ENCODE measurements around the gene LRRC73.

The LRRC73 gene

DNA sequence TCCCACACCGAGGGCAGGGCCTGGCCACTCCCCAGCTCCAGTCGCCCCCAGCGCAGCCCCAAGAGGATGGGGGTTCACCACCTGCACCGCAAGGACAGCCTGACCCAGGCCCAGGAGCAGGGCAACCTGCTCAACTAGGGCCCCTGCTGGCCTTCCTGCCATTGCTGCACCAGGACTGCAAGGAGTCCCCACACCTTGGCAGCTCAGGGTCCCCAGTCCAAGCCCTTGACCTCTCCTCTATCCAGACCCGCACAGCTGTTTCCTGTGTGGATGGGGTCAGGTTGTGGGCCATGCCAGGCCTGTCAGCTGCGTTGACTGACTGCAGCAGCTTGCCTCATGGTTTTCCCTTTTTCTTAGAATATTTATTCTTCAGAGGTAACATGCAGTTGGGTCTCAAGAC is 4.4 kb downstream of the LRRC73 start:
- CTCF ChIA-PET, result interaction anchor here (0.6 to 8.5 kb wide), 28 partner anchors 10 to 605 kb away, joined by 3 to 142 read pairs (median 7); partner anchors contain the start of genes ABCC10, DLK2, POLR1C and YIPF3
- no peak for TF ChIP-seq BCL6B (tag by site-specific recombination; IDR thresholded peaks at IDR 0.05)
- no peaks in the 10 kb centered on the region for H3K4me1 ChIP-seq (ENCODE audit: control insufficient read depth, insufficient read depth, low read length)
- POLR2A ChIA-PET, result interaction anchor here (1.1 to 3.3 kb wide), 5 partner anchors 9 to 78 kb away, joined by 3 to 14 read pairs (median 3); partner anchors contain the start of genes ABCC10, POLR1C and YIPF3
- H3K36me3 ChIP-seq (ENCODE audit: control insufficient read depth in 2 of 2, insufficient read depth in 1 of 2, low read length in 2 of 2), result peaks cover 3 to 54% of the 10 kb centered on the region in 2 experiments; a peak in 2 of 3 replicates
- H3K27ac ChIP-seq (ENCODE audit: extremely low read depth, low read depth, low read length), result no peak overlapping the region
- H3K9me3 ChIP-seq (ENCODE audit: control insufficient read depth, insufficient read depth, low read depth, low read length), result no peaks in the 10 kb centered on the region
- H3K4me3 ChIP-seq (ENCODE audit: low read depth, low read length), result no peak overlapping the region

GRCh38 chr6:43504756-43505593 is 5.2 kb downstream of the LRRC73 start:
- H3K4me3 ChIP-seq (ENCODE audit: low read depth, low read length), result no peak overlapping the region
- TF ChIP-seq, protein P1, sequence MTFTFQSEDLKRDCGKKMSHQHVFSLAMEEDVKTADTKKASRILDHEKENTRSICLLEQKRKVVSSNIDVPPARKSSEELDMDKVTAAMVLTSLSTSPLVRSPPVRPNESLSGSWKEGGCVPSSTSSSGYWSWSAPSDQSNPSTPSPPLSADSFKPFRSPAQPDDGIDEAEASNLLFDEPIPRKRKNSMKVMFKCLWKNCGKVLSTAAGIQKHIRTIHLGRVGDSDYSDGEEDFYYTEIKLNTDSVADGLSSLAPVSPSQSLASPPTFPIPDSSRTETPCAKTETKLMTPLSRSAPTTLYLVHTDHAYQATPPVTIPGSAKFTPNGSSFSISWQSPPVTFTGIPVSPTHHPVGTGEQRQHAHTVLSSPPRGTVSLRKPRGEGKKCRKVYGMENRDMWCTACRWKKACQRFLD (tag by site-specific recombination; IDR thresholded peaks at IDR 0.05), result no peak
- no peak for TF ChIP-seq AEBP2 (tag by site-specific recombination; IDR thresholded peaks at IDR 0.05; ENCODE audit: borderline replicate concordance)
- TF ChIP-seq ZNF596 (tag by site-specific recombination; IDR thresholded peaks at IDR 0.05), result no peak
- H3K27ac ChIP-seq (ENCODE audit: extremely low read depth, low read depth, low read length), result no peak overlapping the region
- peaks cover 3 to 59% of the 10 kb centered on the region in 2 experiments; a peak in 2 of 3 replicates for H3K36me3 ChIP-seq (ENCODE audit: control insufficient read depth in 2 of 2, insufficient read depth in 1 of 2, low read length in 2 of 2)
- POLR2A ChIA-PET, result interaction anchor here (0.6 to 3.3 kb wide), 4 partner anchors 8 to 77 kb away, joined by 3 to 14 read pairs (median 3); partner anchors contain the start of genes ABCC10, POLR1C, TJAP1 and YIPF3
- H3K4me1 ChIP-seq (ENCODE audit: control insufficient read depth, insufficient read depth, low read length), result no peaks in the 10 kb centered on the region
- H3K9me3 ChIP-seq (ENCODE audit: control insufficient read depth, insufficient read depth, low read depth, low read length), result no peaks in the 10 kb centered on the region
- CTCF ChIA-PET, result interaction anchor here (0.9 to 8.5 kb wide), 10 partner anchors 11 to 574 kb away, joined by 3 to 142 read pairs (median 16); partner anchors contain the start of genes ABCC10, DLK2, POLR1C and YIPF3

DNA sequence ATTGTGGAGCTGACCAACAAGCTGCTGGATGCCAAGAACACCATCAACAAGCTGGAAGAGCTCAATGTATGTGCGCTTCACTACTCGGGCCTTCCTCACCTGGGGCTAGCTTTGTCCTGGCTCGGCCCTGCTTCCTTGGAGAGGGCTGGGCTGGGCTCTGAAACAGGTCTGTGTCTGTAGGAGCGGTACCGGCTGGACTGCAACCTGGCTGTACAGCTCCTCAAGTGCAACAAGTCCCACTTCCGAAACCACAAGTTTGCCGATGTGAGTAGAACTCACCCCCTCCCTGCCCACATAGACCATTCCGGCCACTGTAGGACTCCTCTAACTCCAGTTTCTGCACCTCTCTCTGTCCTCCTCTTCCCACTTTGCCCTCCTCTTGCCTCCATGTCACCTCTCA is 6.7 kb downstream of the LRRC73 start:
- Histone ChIP-seq H3K4me1 (ENCODE audit: control insufficient read depth, insufficient read depth, low read length) (no peaks in the 10 kb centered on the region), H3K9me3 (ENCODE audit: control insufficient read depth, insufficient read depth, low read depth, low read length) (no peaks in the 10 kb centered on the region), H3K36me3 (ENCODE audit: control insufficient read depth in 2 of 2, insufficient read depth in 1 of 2, low read length in 2 of 2) (peaks cover 8 to 74% of the 10 kb centered on the region in 2 experiments; a peak in 2 of 3 replicates), H3K4me3 (ENCODE audit: low read depth, low read length) (no peak overlapping the region), H3K27ac (ENCODE audit: extremely low read depth, low read depth, low read length) (no peak overlapping the region)
- ChIA-PET CTCF (interaction anchor here (0.6 to 1.5 kb wide), 3 partner anchors 10 to 50 kb away, joined by 3 to 7 read pairs (median 5); no protein-coding TSS in a partner anchor), POLR2A (no interaction called here)
- TF ChIP-seq ZNF791 (tag by site-specific recombination; IDR thresholded peaks at IDR 0.05) (no peak), OVOL3 (tag by site-specific recombination; IDR thresholded peaks at IDR 0.05) (no peak), TCF7L2 (IDR thresholded peaks at IDR 0.05; ENCODE audit: borderline replicate concordance, low read depth, low read length) (no peak), ZNF670 (tag by site-specific recombination; IDR thresholded peaks at IDR 0.05; ENCODE audit: low read depth) (no peak), ZNF248 (tag by site-specific recombination; IDR thresholded peaks at IDR 0.05) (no peak), ZNF394 (tag by site-specific recombination; IDR thresholded peaks at IDR 0.05; ENCODE audit: borderline replicate concordance) (no peak), MZF1 (tag by site-specific recombination; IDR thresholded peaks at IDR 0.05; ENCODE audit: borderline replicate concordance) (no peak), ZNF266 (tag by site-specific recombination; IDR thresholded peaks at IDR 0.05; ENCODE audit: low read depth) (no peak), BCL11A (tag by site-specific recombination; IDR thresholded peaks at IDR 0.05; ENCODE audit: low read depth) (no peak), SCRT2 (tag by site-specific recombination; IDR thresholded peaks at IDR 0.05) (peak; percentile 85), ZNF585B (tag by site-specific recombination; IDR thresholded peaks at IDR 0.05) (no peak), ZNF302 (tag by site-specific recombination; IDR thresholded peaks at IDR 0.05; ENCODE audit: low read depth) (no peak), SALL2 (tag by site-specific recombination; IDR thresholded peaks at IDR 0.05; ENCODE audit: borderline replicate concordance) (no peak)
- TF ChIP-seq, protein P2, sequence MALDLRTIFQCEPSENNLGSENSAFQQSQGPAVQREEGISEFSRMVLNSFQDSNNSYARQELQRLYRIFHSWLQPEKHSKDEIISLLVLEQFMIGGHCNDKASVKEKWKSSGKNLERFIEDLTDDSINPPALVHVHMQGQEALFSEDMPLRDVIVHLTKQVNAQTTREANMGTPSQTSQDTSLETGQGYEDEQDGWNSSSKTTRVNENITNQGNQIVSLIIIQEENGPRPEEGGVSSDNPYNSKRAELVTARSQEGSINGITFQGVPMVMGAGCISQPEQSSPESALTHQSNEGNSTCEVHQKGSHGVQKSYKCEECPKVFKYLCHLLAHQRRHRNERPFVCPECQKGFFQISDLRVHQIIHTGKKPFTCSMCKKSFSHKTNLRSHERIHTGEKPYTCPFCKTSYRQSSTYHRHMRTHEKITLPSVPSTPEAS (tag by site-specific recombination; IDR thresholded peaks at IDR 0.05), result no peak
- TF ChIP-seq, protein P3, sequence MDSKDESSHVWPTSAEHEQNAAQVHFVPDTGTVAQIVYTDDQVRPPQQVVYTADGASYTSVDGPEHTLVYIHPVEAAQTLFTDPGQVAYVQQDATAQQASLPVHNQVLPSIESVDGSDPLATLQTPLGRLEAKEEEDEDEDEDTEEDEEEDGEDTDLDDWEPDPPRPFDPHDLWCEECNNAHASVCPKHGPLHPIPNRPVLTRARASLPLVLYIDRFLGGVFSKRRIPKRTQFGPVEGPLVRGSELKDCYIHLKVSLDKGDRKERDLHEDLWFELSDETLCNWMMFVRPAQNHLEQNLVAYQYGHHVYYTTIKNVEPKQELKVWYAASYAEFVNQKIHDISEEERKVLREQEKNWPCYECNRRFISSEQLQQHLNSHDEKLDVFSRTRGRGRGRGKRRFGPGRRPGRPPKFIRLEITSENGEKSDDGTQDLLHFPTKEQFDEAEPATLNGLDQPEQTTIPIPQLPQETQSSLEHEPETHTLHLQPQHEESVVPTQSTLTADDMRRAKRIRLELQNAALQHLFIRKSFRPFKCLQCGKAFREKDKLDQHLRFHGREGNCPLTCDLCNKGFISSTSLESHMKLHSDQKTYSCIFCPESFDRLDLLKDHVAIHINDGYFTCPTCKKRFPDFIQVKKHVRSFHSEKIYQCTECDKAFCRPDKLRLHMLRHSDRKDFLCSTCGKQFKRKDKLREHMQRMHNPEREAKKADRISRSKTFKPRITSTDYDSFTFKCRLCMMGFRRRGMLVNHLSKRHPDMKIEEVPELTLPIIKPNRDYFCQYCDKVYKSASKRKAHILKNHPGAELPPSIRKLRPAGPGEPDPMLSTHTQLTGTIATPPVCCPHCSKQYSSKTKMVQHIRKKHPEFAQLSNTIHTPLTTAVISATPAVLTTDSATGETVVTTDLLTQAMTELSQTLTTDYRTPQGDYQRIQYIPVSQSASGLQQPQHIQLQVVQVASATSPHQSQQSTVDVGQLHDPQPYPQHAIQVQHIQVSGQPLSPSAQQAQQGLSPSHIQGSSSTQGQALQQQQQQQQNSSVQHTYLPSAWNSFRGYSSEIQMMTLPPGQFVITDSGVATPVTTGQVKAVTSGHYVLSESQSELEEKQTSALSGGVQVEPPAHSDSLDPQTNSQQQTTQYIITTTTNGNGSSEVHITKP (tag by site-specific recombination; IDR thresholded peaks at IDR 0.05), result peak; percentile 68

Data from HEK293 (cell line).